AG09319 (cell line): ENCODE measurements around the gene RAC3.

Experiments used
- DNase-seq: peaks from one replicate; pipeline ENCODE4 v3.0.0-alpha.2; 2010; ENCODE audit warnings: low read depth; ENCODE audit errors: extremely low read depth
- TF ChIP-seq, protein P1 (sequence below): IDR thresholded peaks from 2 replicates; pipeline ENCODE4 v1.5.1; 2011; ENCODE audit warnings: low read depth, mild to moderate bottlenecking, inconsistent platforms, low read length, moderate library complexity

The RAC3 gene

DNA sequence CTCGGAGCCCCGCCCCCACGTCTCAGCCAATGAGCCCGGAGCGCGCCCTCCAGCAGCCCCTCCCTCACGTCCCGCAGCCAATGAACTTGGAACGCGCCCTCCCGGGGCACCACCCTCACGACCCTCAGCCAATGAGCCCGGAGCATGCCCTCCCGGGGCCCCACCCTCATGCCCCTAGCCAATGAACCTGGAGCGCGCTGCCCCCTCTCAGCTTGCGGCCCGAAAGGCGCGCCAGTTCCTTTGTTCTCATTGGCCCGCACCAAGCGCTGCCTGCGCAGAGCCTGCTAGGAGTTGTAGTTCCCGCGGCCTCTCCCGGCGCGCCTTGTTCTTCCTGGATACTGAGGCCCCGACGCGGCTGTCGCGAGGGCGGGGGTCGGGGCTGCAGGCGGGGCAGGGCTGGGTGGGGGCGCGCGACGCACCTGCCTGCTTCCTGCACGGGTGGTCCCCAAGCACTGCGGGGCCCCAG is 8.5 kb upstream of the RAC3 start, which contains the start of gene LRRC45:
Gene LRRC45, plus strand, starts transcription at position 325 of the 466 bp plus-strand sequence. CDS start 339 bp downstream, outside the sequence.
- peak; percentile 99 for DNase-seq
- TF ChIP-seq, protein P1, sequence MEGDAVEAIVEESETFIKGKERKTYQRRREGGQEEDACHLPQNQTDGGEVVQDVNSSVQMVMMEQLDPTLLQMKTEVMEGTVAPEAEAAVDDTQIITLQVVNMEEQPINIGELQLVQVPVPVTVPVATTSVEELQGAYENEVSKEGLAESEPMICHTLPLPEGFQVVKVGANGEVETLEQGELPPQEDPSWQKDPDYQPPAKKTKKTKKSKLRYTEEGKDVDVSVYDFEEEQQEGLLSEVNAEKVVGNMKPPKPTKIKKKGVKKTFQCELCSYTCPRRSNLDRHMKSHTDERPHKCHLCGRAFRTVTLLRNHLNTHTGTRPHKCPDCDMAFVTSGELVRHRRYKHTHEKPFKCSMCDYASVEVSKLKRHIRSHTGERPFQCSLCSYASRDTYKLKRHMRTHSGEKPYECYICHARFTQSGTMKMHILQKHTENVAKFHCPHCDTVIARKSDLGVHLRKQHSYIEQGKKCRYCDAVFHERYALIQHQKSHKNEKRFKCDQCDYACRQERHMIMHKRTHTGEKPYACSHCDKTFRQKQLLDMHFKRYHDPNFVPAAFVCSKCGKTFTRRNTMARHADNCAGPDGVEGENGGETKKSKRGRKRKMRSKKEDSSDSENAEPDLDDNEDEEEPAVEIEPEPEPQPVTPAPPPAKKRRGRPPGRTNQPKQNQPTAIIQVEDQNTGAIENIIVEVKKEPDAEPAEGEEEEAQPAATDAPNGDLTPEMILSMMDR, result no peak

DNA sequence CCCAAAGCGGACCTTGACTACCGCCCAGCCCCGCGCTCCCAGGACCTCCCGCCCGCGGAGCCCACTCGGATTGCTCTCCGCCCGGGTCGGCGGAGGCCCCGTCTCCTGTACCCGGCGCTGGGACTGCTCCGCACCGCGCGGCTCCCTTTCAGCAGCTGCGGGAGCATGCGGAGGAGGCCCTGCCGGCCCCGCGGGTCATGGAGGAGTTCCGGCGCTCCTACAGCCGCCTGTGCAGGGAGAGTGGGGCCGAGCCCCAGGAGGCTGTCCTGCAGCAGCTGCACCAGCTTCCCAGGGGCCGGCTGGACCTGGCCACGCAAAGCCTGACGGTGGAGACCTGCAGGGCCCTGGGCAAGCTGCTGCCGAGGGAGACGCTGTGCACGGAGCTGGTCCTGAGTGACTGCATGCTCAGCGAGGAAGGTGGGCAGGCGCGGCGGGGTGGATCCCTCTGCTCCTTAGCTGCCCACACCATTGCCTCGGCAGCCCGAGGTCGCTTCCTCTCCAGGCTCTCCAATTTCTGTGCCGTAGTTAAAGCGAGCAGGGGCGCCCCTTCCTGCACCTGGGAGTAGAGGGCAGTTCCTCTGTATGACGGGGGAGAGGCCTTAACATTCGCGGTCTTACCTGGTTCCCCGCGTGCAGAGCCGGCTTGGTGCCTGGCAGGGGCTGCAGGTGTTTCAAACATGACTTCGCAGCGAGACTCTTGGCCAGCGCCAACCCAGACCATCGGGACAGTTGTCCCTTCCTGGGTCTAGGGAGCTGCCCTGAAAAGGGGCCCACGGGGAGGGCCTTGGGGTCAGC is 7.8 kb upstream of the RAC3 start:
- no peak for DNase-seq

DNA sequence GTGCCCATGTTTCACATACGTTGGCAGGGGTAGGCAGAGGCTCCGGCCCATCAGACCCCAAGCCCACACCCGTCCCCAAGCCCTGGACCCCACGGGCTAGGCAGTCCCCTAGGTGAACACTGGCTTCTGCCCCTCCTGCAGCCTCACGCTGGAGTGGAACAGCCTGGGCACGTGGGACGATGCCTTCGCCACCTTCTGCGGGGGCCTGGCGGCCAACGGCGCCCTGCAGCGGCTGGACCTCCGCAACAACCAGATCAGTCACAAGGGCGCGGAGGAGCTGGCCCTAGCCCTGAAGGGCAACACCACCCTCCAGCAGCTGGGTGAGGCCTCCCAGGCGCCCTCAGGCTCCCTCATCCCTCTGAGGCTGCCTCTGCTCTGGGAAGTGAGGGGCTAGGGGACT is 6.6 kb upstream of the RAC3 start:
- no peak for DNase-seq
- TF ChIP-seq, protein P1, result no peak

More for the DNA sequence above, 7.8 kb upstream of the RAC3 start:
- TF ChIP-seq, protein P1, result no peak

DNA sequence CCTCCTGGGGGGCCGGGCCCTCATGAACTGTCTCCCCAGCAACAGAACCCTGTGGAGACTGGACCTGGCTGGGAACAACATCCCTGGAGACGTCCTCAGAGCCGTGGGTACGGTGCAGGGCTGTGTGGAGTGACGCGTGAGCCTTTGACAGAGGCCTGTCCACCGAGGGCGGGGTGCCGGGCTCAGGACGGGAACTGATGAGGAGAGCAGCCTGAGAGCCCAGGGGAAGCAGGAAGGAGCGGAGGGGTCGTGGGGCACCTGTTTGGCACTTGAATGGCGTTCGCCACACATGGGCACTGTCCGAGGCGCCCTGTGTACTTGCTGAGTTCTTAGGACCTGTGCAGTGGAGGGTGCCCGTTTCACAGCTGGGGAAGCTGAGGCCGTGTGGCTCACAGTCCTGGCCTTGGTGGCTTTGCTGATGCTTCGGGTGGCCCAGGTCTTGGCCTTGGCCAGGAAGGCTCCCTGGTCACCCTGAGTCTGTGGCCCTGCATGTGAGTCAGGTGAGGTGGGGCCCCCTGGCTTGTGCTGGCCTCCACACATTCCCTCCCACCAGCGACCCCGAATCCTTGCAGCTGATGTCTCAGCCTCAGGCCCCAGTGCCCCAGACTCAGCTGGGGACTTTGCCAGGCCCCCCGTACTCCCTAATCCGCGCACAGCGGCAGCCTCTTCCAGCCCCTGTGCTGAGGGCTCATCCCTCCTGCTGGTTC is 5.9 kb upstream of the RAC3 start:
- DNase-seq, result no peak
- TF ChIP-seq, protein P1, result no peak

DNA sequence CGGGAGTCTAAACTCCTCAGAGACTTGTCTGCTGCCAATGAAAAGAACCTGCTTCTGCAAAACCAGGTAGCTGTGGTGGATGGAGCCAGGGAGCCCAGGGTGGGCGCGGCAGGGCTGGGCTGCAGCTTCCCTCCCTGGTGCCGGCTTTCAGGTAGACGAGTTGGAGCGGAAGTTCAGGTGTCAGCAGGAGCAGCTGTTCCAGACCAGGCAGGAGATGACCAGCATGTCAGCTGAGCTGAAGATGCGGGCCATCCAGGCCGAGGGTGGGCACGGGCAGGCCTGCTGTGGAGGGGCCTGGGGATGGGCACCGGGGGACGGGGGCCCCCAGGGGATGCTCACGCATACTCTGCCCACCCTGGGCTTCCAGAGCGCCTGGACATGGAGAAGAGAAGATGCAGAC is 3.2 kb upstream of the RAC3 start:
- TF ChIP-seq, protein P1, result no peak

DNA sequence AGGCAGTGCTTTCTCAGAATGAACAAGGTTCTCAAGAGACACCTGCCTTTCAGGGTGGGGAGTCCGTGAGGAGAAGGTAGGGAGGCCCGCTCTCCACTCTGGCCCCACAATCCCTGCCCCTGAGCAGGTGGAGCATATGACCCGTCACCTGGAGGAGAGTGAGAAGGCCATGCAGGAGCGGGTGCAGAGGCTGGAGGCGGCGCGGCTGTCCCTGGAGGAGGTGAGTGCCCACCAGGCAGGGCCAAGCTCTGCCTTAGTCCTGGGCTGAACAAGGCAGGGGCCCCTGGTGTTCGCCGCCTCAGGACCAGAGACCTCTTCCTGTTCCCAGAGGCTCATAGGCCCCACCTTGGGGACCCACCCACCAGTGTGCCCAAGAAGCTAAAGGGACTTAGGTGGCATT is 2.5 kb upstream of the RAC3 start:
- TF ChIP-seq, protein P1, result no peak
- no peak for DNase-seq

More for the DNA sequence above, 3.2 kb upstream of the RAC3 start:
- no peak for DNase-seq

DNA sequence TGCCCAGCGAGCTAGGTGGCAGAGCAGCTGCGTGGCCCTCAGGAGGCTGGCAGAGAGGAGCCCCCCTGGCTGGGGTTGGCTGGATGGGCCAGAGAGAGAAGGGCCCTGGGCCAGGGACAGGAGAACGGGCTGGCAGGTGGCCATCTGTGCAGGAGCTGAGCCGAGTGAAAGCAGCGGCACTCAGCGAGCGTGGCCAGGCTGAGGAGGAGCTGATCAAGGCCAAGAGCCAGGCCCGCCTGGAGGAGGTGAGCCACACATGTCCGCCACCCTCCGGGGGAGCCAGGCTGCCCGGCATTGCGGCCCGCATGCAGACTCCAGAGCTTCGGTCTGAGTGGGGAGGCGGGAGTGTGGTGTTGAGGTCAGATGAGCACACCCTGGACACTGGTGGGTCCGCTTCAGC is 2.1 kb upstream of the RAC3 start:
- no peak for DNase-seq

More for the DNA sequence above, 2.1 kb upstream of the RAC3 start:
- TF ChIP-seq, protein P1, result no peak
